ENCODE data around the gene MMP23B. TPM values are rescaled to one million over a fixed set of nuclear protein-coding genes. Genes with fewer than 3 reads are reported as not detected.

The MMP23B gene
- polyA plus RNA-seq, 1 donor from 2014 or later, result 0.98 TPM

- Histone ChIP-seq H3K27me3 (ENCODE audit: insufficient read depth, low read depth, low read length) (no peaks in the 10 kb centered on the region), H3K27ac (ENCODE audit: low read length) (no peak overlapping the region), H3K79me2 (replicated peaks; ENCODE audit: insufficient read depth, low read length) (peaks cover 12% of the 10 kb centered on the region), H3K9me3 (ENCODE audit: low read length) (no peaks in the 10 kb centered on the region), H4K20me1 (ENCODE audit: insufficient read depth) (no peaks in the 10 kb centered on the region), H2AFZ (ENCODE audit: low read depth, low read length) (no peak overlapping the region), H3K36me3 (ENCODE audit: insufficient read depth, low read length) (no peaks in the 10 kb centered on the region), H3K4me2 (ENCODE audit: low read length) (no peak overlapping the region), H3K4me3 (ENCODE audit: low read length) (no peak overlapping the region), H3K9ac (ENCODE audit: low read length) (no peak overlapping the region), H3K9me2 (ENCODE audit: insufficient read depth, low read length) (no peaks in the 10 kb centered on the region), H3F3A (ENCODE audit: insufficient read depth, low read length, poor library complexity, severe bottlenecking) (no peaks in the 10 kb centered on the region)
- no peak for TF ChIP-seq MXI1 (conservative IDR thresholded peaks at IDR 0.05; ENCODE audit: poor library complexity, severe bottlenecking)
- TF ChIP-seq, protein P1, sequence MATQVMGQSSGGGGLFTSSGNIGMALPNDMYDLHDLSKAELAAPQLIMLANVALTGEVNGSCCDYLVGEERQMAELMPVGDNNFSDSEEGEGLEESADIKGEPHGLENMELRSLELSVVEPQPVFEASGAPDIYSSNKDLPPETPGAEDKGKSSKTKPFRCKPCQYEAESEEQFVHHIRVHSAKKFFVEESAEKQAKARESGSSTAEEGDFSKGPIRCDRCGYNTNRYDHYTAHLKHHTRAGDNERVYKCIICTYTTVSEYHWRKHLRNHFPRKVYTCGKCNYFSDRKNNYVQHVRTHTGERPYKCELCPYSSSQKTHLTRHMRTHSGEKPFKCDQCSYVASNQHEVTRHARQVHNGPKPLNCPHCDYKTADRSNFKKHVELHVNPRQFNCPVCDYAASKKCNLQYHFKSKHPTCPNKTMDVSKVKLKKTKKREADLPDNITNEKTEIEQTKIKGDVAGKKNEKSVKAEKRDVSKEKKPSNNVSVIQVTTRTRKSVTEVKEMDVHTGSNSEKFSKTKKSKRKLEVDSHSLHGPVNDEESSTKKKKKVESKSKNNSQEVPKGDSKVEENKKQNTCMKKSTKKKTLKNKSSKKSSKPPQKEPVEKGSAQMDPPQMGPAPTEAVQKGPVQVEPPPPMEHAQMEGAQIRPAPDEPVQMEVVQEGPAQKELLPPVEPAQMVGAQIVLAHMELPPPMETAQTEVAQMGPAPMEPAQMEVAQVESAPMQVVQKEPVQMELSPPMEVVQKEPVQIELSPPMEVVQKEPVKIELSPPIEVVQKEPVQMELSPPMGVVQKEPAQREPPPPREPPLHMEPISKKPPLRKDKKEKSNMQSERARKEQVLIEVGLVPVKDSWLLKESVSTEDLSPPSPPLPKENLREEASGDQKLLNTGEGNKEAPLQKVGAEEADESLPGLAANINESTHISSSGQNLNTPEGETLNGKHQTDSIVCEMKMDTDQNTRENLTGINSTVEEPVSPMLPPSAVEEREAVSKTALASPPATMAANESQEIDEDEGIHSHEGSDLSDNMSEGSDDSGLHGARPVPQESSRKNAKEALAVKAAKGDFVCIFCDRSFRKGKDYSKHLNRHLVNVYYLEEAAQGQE (IDR thresholded peaks at IDR 0.05; ENCODE audit: borderline replicate concordance), result no peak
- TF ChIP-seq TAF1 (IDR thresholded peaks at IDR 0.05; ENCODE audit: low read depth), result no peak
- TF ChIP-seq, protein P2, sequence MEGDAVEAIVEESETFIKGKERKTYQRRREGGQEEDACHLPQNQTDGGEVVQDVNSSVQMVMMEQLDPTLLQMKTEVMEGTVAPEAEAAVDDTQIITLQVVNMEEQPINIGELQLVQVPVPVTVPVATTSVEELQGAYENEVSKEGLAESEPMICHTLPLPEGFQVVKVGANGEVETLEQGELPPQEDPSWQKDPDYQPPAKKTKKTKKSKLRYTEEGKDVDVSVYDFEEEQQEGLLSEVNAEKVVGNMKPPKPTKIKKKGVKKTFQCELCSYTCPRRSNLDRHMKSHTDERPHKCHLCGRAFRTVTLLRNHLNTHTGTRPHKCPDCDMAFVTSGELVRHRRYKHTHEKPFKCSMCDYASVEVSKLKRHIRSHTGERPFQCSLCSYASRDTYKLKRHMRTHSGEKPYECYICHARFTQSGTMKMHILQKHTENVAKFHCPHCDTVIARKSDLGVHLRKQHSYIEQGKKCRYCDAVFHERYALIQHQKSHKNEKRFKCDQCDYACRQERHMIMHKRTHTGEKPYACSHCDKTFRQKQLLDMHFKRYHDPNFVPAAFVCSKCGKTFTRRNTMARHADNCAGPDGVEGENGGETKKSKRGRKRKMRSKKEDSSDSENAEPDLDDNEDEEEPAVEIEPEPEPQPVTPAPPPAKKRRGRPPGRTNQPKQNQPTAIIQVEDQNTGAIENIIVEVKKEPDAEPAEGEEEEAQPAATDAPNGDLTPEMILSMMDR (IDR thresholded peaks at IDR 0.05; ENCODE audit: poor library complexity, severe bottlenecking), result no peak
- TF ChIP-seq EZH2 (IDR thresholded peaks at IDR 0.05; ENCODE audit: borderline replicate concordance, insufficient read depth, low read length, poor library complexity, severe bottlenecking), result no peak
- no peak for TF ChIP-seq POLR2AphosphoS5 (IDR thresholded peaks at IDR 0.05)
- no peak for TF ChIP-seq RAD21 (conservative IDR thresholded peaks at IDR 0.05)
- TF ChIP-seq SMC3 (conservative IDR thresholded peaks at IDR 0.05; ENCODE audit: poor library complexity), result no peak
- no peak for TF ChIP-seq EP300 (conservative IDR thresholded peaks at IDR 0.05; ENCODE audit: poor library complexity, severe bottlenecking)
These were observed 13.4 kb upstream of the MMP23B start for GRCh38 chr1:1618396-1619068.

DNA sequence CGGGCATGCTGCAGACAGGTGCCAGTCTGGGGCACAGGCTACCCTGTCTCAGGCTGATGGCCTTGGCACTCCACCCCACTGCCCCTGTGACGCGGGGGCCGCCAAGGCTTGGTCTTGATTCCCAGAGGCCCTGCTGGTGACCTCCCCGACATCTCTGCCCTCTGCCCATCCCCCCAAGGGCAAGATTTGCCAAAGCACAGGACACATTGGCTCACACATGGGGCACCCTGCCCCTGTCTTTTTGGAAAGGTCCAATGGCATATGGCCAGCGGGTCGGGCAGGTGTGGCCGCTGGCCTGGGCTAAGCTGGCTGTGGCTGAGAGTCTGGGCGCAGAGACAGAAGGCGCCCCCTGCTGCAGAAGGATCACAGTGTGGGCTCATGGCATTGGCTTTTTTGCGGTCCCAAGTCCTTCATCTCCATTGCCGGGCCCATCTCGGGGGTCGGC, 12.0 kb upstream of the MMP23B start:
- no peak overlapping the region for H3K9ac ChIP-seq (ENCODE audit: low read length)
- H3K9me3 ChIP-seq (ENCODE audit: low read length), result no peaks in the 10 kb centered on the region
- H3K4me3 ChIP-seq (ENCODE audit: low read length), result no peak overlapping the region
- no peak overlapping the region for H3K27ac ChIP-seq (ENCODE audit: low read length)
- H3K27me3 ChIP-seq (ENCODE audit: insufficient read depth, low read depth, low read length), result no peaks in the 10 kb centered on the region
- no peak overlapping the region for H2AFZ ChIP-seq (ENCODE audit: low read depth, low read length)
- TF ChIP-seq POLR2AphosphoS5 (IDR thresholded peaks at IDR 0.05) (no peak), MXI1 (conservative IDR thresholded peaks at IDR 0.05; ENCODE audit: poor library complexity, severe bottlenecking) (no peak), EP300 (conservative IDR thresholded peaks at IDR 0.05; ENCODE audit: poor library complexity, severe bottlenecking) (no peak), EZH2 (IDR thresholded peaks at IDR 0.05; ENCODE audit: borderline replicate concordance, insufficient read depth, low read length, poor library complexity, severe bottlenecking) (no peak), SMC3 (conservative IDR thresholded peaks at IDR 0.05; ENCODE audit: poor library complexity) (no peak), RAD21 (conservative IDR thresholded peaks at IDR 0.05) (no peak)
- TF ChIP-seq, protein P2 (IDR thresholded peaks at IDR 0.05; ENCODE audit: poor library complexity, severe bottlenecking), result peak; percentile 11
- no peaks in the 10 kb centered on the region for H3K79me2 ChIP-seq (replicated peaks; ENCODE audit: insufficient read depth, low read length)
- no peaks in the 10 kb centered on the region for H3K9me2 ChIP-seq (ENCODE audit: insufficient read depth, low read length)
- no peak overlapping the region for H3K4me2 ChIP-seq (ENCODE audit: low read length)
- no peaks in the 10 kb centered on the region for H3K36me3 ChIP-seq (ENCODE audit: insufficient read depth, low read length)
- no peaks in the 10 kb centered on the region for H3F3A ChIP-seq (ENCODE audit: insufficient read depth, low read length, poor library complexity, severe bottlenecking)
- H4K20me1 ChIP-seq (ENCODE audit: insufficient read depth), result no peaks in the 10 kb centered on the region
